NCI-H82 treated with DMSO at 0.1 percent for 48 hours (cell line): Measurements from ENCODE around the gene MAN1A2.

Source experiments
- DNase-seq: peaks from one replicate; lab custom pipeline; 2025; ENCODE audit not compliant: unreplicated experiment; lab: John Stamatoyannopoulos, UW

Gene MAN1A2

GRCh38 chr1:117481410-117481809 is 114.2 kb downstream of the MAN1A2 start:
- DNase-seq, result no peak

DNA sequence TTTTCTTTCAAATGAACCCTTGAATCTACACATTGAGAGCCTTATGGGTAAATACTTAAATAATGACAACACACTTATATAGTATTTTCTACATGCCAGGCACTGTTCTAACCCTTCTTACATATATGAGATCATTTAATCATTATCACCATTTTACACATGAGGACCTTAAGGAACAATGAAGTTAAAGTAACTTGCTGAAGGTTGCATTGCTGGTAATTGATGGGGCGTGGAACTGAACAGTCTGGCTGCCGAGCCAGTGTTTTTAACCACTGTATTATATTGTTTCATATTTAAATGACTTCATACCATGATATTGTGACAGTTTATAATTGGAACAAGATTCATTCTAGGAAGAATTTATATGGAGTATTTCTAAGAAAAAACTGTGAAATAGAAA is 126.7 kb downstream of the MAN1A2 start:
- DNase-seq, result no peak

DNA sequence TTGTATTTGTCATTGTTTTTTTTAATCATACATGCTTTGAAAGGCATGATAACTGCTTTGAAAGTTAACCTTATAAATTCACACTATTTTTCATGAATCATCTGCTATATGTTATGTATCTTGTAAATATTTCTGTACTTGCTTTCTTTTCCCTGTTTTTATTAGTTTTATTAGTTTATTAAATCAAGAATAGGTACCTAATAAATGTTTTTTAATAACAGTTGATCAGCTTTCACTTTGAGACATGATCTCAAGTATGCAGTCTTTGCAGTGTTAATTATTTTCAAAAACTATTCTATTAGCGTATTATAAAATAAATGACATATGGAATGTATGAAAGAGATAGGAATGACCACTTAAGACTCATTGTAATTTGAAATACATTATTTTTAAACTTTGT is 127.8 kb downstream of the MAN1A2 start:
- DNase-seq, result no peak

DNA sequence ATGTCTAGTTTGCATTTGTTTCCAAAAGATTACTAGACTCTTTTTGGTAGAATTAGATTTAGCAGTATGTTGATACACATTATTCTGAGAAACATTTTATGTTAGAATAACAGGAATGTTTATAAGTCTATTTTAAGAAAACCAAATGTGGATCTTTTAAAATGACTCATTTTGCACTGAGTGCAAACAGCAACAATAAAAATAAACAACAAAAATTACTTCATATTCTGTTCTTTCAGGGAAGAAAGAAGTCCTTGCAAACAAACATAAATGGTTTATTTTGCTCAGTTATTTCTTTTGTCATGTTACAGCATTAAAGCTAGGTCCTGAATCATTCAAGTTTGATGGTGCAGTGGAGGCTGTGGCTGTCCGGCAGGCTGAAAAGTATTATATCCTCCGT is 131.8 kb downstream of the MAN1A2 start:
- no peak for DNase-seq

DNA sequence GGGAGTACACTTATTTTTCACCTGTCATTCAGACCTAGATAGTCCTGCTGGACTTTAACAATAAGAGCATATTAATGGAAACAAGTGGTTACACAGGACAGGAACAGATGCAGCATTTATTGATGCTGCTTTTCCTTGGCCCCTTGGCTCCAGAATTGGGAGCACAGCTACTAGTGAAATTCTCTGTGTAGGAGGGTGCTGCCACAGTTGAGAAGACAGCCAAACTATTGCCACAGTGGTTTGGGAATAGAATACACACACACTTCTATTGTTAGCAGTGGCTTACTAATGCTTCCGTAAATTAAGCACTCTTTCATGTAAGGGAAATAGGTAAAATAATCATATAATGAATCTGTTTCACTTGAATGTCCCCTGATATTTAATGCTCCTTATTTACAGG is 133.3 kb downstream of the MAN1A2 start:
- DNase-seq, result no peak

- no peak for DNase-seq
Measured at GRCh38 chr1:117501281-117501680, 134.0 kb downstream of the MAN1A2 start.

DNA sequence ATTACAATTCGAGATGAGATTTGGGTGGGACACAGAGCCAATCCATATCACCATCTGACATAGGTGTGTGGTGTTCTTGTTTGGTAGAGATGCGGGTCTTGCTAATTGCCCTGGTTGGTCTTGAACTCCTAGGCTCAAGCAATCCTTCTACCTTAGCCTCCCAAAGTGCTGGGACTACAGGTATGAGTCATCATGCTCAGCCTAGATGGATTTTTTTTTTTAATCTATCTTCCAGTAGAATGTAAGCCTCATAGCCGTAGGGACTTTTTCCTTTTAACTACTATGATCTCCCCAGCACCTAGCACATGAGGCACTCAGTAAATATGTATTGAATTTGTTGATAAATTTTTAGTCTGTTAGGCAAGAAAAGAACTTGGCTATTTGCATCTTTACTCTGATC is 144.0 kb downstream of the MAN1A2 start:
- no peak for DNase-seq

DNA sequence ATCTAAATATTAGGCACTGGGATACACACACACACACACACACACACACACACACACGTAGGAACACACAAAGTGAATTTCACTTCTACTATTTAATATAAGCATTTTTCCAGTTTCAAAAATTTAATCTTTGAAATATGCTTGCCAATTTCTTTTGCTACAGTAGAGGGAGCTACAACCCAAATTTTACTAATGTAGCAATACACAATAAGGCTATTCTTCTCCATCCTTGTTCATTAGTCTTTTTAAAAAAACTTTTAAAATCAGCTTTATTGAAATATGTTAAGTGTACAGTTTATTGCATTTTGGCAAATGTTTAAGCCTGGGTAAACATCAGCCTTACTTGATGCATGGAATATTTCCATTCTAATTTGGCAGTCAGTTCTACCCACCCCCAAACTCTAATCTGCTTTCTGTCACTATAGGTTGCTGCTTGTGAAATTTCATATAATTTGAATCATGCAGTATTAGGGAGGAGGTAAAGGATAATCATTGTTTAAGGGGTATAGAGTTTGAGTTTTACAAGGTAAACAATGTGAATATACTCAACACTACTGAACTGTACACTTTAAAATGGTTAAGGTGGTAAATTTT is 145.6 kb downstream of the MAN1A2 start:
- DNase-seq, result no peak

GRCh38 chr1:117523111-117523510 is 155.9 kb downstream of the MAN1A2 start:
- DNase-seq, result no peak

DNA sequence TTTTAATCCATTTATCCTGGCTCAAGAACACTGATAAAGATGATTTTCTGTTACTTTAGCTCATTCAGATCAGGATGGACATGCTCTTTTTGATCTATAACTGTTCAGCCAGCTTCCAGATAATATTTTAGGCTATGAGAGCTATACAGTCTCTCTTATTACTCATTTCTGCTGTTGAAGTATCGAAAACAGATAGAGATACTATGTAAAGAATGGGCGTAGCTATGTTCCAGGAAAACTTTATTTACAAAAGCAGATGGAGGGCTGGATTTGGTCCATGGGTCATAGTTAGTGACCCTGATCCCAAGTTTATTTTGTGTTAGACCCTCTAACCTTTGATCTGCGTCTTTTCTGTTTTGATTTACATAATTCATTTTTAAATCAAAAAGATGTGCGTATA is 159.8 kb downstream of the MAN1A2 start:
- no peak for DNase-seq

- DNase-seq, result no peak
Measured at GRCh38 chr1:117527566-117528102, 160.4 kb downstream of the MAN1A2 start.

DNA sequence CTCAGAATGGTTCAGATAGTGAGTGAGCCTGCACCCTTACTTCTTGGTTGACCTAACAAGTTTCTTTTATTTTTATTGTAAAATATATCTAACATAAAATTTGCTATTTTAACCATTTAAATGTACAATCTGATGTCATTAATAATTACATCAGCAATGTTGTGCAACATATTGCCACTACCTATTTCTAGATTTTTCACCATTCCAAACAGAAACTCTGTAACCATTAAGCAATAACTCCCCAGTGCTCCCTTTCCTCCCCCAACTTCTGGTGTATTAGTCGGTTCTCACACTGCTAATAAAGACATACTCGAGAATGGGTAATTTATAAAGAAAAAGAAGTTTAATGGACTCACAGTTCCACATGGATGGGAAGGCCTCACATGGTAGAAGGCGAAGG is 162.4 kb downstream of the MAN1A2 start:
- no peak for DNase-seq

DNA sequence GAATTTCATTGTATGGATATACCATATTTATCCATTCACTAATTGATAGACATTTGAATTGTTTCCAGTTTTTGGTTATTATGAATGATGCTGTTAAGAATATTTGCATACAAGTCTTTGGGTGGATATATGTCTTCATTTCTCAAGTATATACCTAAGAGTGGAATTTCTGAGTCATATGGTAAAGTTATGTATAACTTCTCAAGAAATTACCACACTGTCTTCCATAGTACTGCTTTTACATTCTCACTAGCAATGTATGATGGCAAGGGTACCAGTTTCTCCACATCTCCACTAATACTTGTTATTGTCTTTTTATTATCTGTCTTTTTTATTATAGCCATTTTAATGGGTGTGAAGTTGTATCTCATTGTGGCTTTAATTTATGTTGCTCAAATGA is 164.0 kb downstream of the MAN1A2 start:
- DNase-seq, result no peak

- peak; percentile 40 for DNase-seq
Measured at GRCh38 chr1:117534995-117535467, 167.8 kb downstream of the MAN1A2 start.

DNA sequence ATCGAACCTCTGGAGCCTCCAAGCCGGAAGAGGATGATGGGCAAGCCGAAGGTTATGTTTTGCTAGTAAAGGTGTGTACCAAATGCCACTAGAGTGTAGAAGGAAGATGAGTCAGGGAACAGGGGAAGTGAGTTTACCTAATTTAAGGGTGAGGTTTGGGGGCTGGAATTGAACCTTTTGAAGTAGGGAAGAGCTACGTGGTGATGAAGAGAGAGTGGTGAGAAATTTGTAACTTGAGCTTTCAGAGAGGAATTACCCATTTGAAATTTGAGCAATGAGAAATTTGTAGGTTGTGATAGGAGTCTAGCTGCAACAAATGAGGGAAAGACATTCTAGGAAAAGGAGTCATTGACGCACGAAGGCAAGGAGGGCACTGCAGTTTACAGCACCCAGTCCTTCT is 168.6 kb downstream of the MAN1A2 start:
- no peak for DNase-seq

- no peak for DNase-seq
Measured at GRCh38 chr1:117537291-117537920, 170.2 kb downstream of the MAN1A2 start.

GRCh38 chr1:117540532-117540931 is 173.3 kb downstream of the MAN1A2 start:
- no peak for DNase-seq

DNA sequence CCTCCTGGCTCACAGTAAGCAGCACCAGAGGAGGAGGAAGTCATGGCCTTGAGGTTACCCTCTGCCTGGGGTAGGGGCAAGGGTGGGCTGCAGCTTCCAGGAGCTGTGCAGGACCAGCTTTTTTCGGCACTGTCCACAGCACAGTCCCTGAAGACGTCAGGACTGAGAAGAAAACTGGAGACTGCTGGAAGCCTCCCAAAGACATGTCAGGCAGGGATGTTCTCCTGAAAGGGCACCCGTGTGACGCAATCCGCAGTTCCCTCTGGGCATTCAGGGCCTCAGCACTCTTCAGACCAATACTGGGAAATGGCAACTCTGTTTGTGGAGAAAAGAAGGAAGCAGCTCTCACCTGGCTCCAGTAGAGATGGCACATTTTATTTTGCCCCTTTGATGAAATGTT is 173.8 kb downstream of the MAN1A2 start:
- no peak for DNase-seq

GRCh38 chr1:117541585-117541984 is 174.3 kb downstream of the MAN1A2 start:
- DNase-seq, result no peak

- DNase-seq, result no peak
Measured at GRCh38 chr1:117544509-117545109, 177.4 kb downstream of the MAN1A2 start.

GRCh38 chr1:117546467-117546866 is 179.2 kb downstream of the MAN1A2 start:
- DNase-seq, result no peak

GRCh38 chr1:117553471-117553870 is 186.2 kb downstream of the MAN1A2 start:
- no peak for DNase-seq
